Liver (tissue), 3 donors: ENCODE data around the gene FAM161A.

Experiments
- CTCF ChIP-seq: fragments of 150-350 bp; IDR thresholded peaks from 2 replicates; pipeline ENCODE4 v1.5.1; 2017; ENCODE audit warnings: improper control_type of control experiment, low read depth, low read length; ENCODE audit not compliant: missing input control
- EGR1 ChIP-seq, 2 donors: IDR thresholded peaks; 2 replicates each; pipeline ENCODE4 v1.6.1; 2016 to 2018; ENCODE audit warnings: antibody characterized with exemption in 2 of 2, low read depth in 2 of 2
- TAF1 ChIP-seq: conservative IDR thresholded peaks from 2 replicates; pipeline ENCODE4 v1.6.1; 2016; ENCODE audit warnings: antibody characterized with exemption, mild to moderate bottlenecking
- donor health status: healthy.
- donor health status: healthy.

GRCh38 chr2:61784643-61785042 lies 69.2 kb downstream of the FAM161A start:
- no peak for TF ChIP-seq TAF1
- TF ChIP-seq CTCF: no peak
- TF ChIP-seq EGR1 (IDR thresholded peaks at IDR 0.05; ENCODE audit: low read depth in 2 of 2): no peak
